Measurements from ENCODE around the gene FZD8.
"Not testable (repeated sequence)": the region's sequence is repeated elsewhere in the genome, so short reads cannot be mapped to it uniquely, and the experiment has no call there.

FZD8 gene, protein sequence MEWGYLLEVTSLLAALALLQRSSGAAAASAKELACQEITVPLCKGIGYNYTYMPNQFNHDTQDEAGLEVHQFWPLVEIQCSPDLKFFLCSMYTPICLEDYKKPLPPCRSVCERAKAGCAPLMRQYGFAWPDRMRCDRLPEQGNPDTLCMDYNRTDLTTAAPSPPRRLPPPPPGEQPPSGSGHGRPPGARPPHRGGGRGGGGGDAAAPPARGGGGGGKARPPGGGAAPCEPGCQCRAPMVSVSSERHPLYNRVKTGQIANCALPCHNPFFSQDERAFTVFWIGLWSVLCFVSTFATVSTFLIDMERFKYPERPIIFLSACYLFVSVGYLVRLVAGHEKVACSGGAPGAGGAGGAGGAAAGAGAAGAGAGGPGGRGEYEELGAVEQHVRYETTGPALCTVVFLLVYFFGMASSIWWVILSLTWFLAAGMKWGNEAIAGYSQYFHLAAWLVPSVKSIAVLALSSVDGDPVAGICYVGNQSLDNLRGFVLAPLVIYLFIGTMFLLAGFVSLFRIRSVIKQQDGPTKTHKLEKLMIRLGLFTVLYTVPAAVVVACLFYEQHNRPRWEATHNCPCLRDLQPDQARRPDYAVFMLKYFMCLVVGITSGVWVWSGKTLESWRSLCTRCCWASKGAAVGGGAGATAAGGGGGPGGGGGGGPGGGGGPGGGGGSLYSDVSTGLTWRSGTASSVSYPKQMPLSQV

GRCh38 chr10:35642035-35642792 is at the start of gene FZD8:
Gene FZD8 (minus strand): TSS chr10:35642296. CDS start chr10:35641429, 867 bp downstream.
- peak; percentile 58 for DNase-seq

- no peak for DNase-seq
Measured at GRCh38 chr10:35691522-35692236, 49.6 kb upstream of the FZD8 start.

DNA sequence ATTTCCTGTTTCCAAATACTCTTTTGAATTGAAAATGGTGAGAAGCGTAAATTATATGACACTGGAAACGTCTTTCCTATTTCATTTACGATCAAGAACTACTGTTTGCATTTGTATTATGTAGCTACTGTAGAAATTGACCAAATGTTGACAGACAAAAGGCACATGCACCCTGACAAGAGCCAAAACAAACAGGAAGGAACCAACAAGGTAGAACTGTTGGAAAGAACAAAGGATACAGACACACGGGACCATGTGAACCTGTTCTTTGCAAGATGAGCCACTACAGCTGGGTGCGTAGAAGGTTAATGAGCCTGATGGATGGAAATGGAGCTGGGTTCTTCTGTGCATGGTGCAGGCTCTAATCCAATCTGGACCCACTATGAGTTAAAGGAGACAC is 48.4 kb upstream of the FZD8 start:
- no peak for DNase-seq

DNA sequence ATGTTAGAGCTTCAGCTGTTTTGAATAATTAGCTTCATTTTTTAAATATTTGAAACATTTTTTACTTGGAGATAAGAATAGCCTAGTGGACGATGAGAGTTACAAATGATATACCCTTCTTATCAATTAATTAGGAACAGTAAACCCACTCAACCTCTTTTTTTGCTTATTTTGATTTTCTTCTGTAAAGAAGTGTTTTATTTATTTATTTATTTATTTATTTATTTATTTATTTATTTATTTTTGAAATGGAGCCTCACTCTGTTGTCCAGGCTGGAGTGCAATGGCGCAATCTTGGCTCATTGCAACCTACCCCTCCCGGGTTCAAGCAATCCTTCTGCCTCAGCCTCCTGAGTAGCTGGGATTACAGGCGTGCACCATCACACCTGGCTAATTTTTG is 43.8 kb upstream of the FZD8 start:
- not testable (repeated sequence) for DNase-seq

DNA sequence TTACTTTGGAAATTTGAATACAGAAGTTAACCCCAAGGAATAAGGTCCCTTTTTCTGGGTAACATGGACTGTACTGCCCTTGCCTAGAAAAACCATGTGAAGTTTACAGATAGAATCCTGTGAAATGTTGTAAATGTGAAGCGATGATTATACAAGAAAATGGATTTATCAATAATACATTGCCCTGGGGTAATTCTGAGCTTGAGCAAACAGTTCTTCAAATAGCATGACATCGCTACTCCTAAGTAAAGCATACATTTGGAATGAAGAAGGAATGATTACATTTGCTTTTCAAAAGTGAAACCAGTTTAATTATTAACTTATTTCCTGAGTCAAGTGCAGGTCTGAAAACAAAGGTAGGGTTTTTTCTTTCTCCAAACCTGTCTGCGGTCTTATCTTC is 43.3 kb upstream of the FZD8 start:
- DNase-seq = no peak

DNA sequence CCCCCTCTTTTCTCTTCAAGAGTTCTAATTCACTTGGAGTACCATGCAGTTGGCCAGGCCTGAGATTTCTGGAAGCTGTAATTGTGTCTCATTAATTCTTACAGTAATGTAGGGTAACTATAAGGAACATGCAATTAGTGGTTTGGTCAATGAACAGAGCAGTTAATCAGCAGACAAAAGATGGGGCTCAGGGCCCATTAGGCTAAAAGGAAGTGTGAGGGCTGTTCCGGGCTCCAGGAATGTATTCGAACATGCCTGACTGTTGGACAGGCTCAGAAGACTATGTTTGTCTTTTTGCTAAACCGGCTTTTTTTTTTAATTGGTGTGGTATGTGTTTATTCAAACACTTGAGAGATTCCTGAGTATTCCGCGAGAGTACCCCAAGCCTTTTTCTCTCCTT is 42.5 kb upstream of the FZD8 start:
- DNase-seq = no peak

GRCh38 chr10:35675846-35676245 is 33.8 kb upstream of the FZD8 start:
- no peak for DNase-seq

- no peak for DNase-seq
Measured at GRCh38 chr10:35674843-35675242, 32.7 kb upstream of the FZD8 start.

GRCh38 chr10:35668865-35669650 is 27.0 kb upstream of the FZD8 start:
- no peak for DNase-seq

GRCh38 chr10:35667971-35668370 is 25.9 kb upstream of the FZD8 start:
- DNase-seq = no peak

GRCh38 chr10:35667270-35667889 is 25.3 kb upstream of the FZD8 start:
- DNase-seq = no peak

DNA sequence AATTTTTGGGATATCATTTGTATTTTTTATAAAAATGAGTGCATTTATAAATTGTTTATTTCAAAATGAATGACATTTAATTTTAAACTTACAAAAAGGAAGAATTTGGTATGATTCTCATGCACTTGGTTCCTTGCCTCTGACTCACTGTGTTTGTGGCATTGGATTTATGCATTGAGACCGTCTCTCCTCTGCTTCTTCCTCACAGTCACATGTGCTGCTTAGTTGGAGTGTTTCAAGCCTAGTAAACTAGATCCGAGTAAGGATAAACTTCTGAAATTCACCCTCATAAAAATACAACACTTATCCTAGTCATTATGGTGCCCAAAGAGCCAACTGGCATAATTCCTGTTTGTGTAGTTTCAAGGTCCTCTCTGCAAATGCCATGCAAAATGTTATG is 19.1 kb upstream of the FZD8 start:
- DNase-seq = no peak

DNA sequence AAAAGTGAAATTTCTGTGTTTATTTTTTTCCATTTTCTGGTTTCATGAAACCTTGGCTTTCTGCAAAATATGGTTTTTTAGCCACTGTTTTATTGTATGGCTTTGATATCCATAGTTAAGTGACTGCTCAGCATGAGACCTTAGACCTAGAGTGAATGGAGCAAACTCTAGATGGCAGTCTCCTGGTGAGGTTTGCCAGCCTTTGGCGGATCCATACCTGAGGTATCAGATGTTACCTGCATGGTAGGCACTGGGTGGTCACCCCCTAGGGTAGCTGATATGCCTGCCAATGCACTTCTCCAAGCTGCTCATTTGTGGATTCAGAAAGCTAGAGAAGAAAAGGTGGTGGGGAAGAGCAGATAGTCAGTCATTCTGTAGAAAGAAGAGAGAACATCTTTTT is 17.4 kb upstream of the FZD8 start:
- no peak for DNase-seq

GRCh38 chr10:35657621-35658020 is 15.5 kb upstream of the FZD8 start:
- DNase-seq = no peak

- no peak for DNase-seq
Measured at GRCh38 chr10:35652824-35653223, 10.7 kb upstream of the FZD8 start.

DNA sequence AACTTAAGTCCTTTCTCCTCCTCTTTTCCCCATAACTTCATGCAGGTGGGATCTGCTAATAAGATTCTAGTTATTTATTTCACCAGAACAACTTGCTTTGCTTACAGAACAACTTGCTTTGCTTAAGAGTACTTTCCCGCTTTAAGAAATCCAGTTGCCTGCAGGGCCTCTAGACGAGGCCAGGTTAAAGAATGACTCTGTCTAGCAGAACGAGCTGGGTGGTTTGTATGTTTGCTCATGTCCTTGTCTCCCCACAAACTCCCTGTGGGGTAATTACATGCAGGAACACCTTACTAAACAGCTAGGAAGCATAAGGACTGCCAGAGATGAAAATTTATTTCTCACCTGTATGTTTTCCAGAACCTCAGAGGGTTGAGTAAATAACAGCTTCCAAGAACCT is 8.8 kb upstream of the FZD8 start:
- no peak for DNase-seq

DNA sequence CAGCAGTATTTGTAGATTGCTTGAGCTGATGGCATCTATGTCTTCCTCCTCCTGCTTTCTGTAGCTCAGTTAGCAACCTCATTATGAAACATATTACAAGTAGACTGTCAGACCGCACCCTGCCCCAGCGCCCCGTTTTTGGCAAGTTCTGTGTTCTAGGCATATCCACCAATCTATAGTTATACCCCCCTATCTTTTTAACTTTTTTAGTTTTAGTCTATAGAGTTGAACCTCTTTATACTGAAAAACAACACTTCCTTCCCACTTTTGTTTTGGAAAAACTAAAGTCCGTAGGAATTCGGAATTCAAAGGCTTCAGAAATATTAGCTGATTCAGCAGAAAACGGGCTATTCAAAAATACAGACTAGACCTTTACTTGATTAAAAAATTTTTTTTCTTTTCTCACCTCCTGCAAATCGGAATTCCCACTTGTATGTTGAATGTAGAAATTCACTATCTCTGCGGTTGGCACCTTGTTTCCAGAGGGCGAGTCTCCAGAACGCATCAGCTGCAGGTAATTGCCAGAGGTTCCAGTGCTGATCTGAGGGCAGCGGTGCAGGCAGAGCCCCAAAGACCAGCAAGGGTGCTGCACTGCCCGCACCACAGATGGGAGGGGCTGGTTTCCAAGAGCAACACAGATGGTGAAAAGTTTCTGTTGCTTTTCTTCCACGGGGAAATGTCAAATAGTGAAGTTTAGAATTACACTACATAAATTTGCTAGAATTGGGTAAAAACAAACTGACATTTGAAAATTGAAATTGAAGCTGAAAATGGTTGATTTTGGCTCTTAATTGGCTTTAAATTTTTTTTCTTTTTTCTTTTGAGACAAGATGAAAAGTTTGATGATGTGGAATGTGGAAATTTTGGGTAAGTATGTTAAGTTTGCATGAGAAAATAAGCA is 2.2 kb upstream of the FZD8 start:
- DNase-seq = no peak

DNA sequence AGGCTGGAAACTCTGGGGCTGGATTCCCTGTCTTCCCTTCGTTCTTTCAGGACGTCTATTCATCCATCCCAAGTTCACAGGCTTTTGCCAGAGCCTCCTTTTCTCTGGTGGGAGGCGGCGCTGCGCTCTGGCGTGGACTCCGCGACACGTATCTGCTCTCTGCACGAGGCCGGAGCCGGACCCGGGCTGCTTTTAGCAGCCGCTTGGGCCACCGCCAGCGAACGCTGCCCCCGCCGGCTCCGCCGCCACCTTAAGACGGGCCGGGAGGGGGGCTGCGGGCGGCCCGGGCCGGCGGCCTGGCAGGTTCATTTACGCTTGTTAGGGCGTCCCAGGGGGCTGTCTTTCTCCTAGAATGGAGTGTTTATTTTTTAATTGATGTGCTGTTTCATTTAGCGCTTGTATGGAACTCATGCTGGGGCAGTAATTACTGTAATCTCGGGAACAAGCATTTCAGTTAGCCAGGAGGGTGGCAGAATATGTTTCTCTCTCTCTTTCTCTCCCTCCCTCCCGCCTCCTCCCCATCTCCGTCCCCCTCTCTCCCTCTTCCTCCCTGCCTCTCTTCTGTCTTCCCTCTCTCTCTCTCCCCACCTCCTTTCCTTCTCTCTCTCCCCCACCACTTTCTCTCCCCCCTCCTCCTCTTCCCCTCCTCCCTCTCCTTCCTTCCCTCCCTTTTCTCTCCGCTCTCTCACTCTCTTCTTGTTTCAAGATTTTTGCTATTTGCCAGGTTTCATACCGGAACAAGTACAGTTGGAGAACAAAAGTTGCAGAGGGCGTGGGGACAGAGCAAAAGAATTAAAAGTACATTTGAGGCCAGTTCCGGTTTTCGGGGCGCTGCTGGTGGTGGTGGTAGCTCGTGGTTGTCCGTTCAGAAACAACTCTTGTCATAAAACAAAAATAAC is 1.3 kb upstream of the FZD8 start:
- DNase-seq = no peak

- no peak for DNase-seq
Measured at GRCh38 chr10:35642793-35643114, 658 bp upstream of the FZD8 start.

DNA sequence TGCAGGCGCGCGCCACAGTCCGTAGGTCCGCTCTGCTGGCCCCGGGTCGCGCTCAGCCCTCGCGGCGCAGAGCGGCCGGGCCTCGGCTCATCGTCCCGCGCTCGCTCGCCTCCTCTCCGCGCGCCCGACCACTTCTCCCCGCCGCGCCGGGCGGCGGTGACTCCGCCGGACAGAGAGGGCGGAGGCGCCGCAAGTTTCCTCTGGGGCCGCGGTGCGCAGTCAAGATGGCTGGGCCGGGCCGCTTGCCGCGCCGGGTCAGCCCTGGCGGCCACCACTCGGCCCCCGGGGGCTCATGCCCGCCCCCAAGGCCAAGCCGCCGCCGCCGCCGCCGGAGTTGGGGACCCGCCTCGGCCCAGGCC is 441 bp downstream of the FZD8 start:
- no peak for DNase-seq

Data from GOT3 (cell line).